Fibroblast of villous mesenchyme (primary cell): ENCODE measurements around the gene TMEM145. TPM values are rescaled to one million over a fixed set of nuclear protein-coding genes. Genes with fewer than 3 reads are reported as not detected.

Experiments used
- DNase-seq: peaks from one replicate; pipeline ENCODE4 v3.0.0-alpha.2; 2010; ENCODE audit warnings: low read depth
- H3K4me3 ChIP-seq: 2 replicates; pipeline ENCODE4 v1.5.1; 2011; ENCODE audit warnings: low read depth, mild to moderate bottlenecking, low read length
- total RNA-seq: library from RNA; depleted of rRNA; stranded (reverse); fragments of >200 nt; gene quantifications from 2 replicates; pipeline ENCODE4 v1.2.3, GENCODE V29; 2012
- TF ChIP-seq, protein P1 (sequence below): IDR thresholded peaks from 2 replicates; pipeline ENCODE4 v1.5.1; 2012; ENCODE audit warnings: low read depth, mild to moderate bottlenecking, low read length; ENCODE audit not compliant: insufficient read depth

Gene TMEM145
- total RNA-seq, 1 donor, result not detected

GRCh38 chr19:42274065-42274682 is 38.9 kb upstream of the TMEM145 start:
- TF ChIP-seq, protein P1, sequence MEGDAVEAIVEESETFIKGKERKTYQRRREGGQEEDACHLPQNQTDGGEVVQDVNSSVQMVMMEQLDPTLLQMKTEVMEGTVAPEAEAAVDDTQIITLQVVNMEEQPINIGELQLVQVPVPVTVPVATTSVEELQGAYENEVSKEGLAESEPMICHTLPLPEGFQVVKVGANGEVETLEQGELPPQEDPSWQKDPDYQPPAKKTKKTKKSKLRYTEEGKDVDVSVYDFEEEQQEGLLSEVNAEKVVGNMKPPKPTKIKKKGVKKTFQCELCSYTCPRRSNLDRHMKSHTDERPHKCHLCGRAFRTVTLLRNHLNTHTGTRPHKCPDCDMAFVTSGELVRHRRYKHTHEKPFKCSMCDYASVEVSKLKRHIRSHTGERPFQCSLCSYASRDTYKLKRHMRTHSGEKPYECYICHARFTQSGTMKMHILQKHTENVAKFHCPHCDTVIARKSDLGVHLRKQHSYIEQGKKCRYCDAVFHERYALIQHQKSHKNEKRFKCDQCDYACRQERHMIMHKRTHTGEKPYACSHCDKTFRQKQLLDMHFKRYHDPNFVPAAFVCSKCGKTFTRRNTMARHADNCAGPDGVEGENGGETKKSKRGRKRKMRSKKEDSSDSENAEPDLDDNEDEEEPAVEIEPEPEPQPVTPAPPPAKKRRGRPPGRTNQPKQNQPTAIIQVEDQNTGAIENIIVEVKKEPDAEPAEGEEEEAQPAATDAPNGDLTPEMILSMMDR, result no peak
- no peak for DNase-seq
- no peak overlapping the region for H3K4me3 ChIP-seq

GRCh38 chr19:42275103-42275502 is 38.0 kb upstream of the TMEM145 start:
- no peak for DNase-seq
- TF ChIP-seq, protein P1, result no peak
- no peak overlapping the region for H3K4me3 ChIP-seq

- no peak for DNase-seq
- TF ChIP-seq, protein P1, result no peak
- H3K4me3 ChIP-seq, result no peak overlapping the region
Measured at GRCh38 chr19:42275517-42275916, 37.6 kb upstream of the TMEM145 start.

- DNase-seq, result no peak
- TF ChIP-seq, protein P1, result no peak
- no peak overlapping the region for H3K4me3 ChIP-seq
Measured at GRCh38 chr19:42276284-42276683, 36.8 kb upstream of the TMEM145 start.

- DNase-seq, result no peak
- H3K4me3 ChIP-seq, result no peak overlapping the region
- TF ChIP-seq, protein P1, result no peak
Measured at GRCh38 chr19:42276821-42277220, 36.3 kb upstream of the TMEM145 start.

DNA sequence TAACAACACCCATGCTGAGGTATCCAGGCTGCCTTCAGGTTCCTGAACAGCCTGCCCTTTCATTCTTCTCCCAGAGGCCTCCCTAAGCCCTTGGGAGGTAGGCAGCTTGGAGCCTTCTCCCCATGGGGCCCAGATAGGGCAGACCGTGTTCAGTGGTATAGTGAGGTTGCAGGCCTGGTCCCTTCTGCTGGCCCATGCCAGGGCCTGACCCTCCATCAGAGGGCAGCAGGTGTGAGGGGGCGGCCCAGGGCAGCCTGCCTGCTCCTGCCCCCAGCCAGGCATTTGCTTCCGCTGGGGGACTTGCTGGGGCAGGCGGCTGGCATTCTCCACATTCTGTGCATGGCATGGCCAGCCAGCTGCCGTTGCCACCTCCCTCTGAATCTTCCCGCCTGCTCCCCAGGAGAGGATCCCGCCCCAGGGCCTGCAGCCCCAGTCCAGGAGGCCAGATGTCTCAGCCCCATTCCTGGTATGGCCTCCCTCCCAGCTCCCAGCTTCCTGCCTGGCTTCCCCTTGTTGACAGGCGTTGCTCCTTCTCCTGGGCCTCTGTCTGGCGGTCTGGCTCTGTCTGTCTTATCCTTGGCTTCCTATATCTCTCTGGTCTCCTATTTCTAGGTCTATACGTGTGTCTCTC is 35.2 kb upstream of the TMEM145 start:
- no peak overlapping the region for H3K4me3 ChIP-seq
- TF ChIP-seq, protein P1, result no peak
- DNase-seq, result no peak
